OCI-LY7 (cell line): ENCODE measurements around the gene PCDH9. TPM values are rescaled to one million over a fixed set of nuclear protein-coding genes. Genes with fewer than 3 reads are reported as not detected.

Source experiments
- BruUV-seq: library from RNA; stranded (reverse); fragments of 400-500 nt; replicated peaks from 2 replicates; lab custom pipeline; 2021; lab: Mats Ljungman, UMichigan
- CTCF ChIA-PET: fragments of 300-600 bp; sonication (Branson Sonifier 250); formaldehyde crosslinking; loops from one replicate; lab custom pipeline; 2022; ENCODE audit warnings: antibody characterized with exemption; ENCODE audit not compliant: unreplicated experiment; lab: Charles Lee
- POLR2A ChIA-PET: fragments of 300-600 bp; sonication (Branson Sonifier 250); formaldehyde crosslinking; loops from one replicate; lab custom pipeline; 2022; ENCODE audit warnings: antibody characterized with exemption; lab: Charles Lee
- DNase-seq: peaks from one replicate; pipeline ENCODE4 v3.0.0-alpha.2; 2015; ENCODE audit warnings: low spot score
- H2AFZ ChIP-seq: fragments of 200-600 bp; sonication (generic), shearing (Covaris generic); 2 replicates; pipeline ENCODE4 v1.6.1; 2014; ENCODE audit warnings: mild to moderate bottlenecking, antibody characterized with exemption, low read length, moderate library complexity
- H3K27ac ChIP-seq: fragments of 200-600 bp; sonication (generic); 2 replicates; pipeline ENCODE4 v1.5.1; 2014; ENCODE audit warnings: mixed run types, low read depth, mild to moderate bottlenecking, moderate library complexity, low read length, inconsistent platforms; ENCODE audit not compliant: poor library complexity, severe bottlenecking
- H3K36me3 ChIP-seq: fragments of 200-600 bp; sonication (generic); 2 replicates; pipeline ENCODE4 v1.6.1; 2014; ENCODE audit warnings: mild to moderate bottlenecking, antibody characterized with exemption, low read length, moderate library complexity, mixed read lengths; ENCODE audit not compliant: insufficient read depth
- H3K4me1 ChIP-seq: fragments of 200-600 bp; sonication (generic); 2 replicates; pipeline ENCODE4 v1.5.1; 2014; ENCODE audit warnings: mild to moderate bottlenecking, low read length; ENCODE audit not compliant: insufficient read depth, poor library complexity, severe bottlenecking
- H3K4me2 ChIP-seq: fragments of 200-600 bp; sonication (generic); 2 replicates; pipeline ENCODE4 v1.6.1; 2014; ENCODE audit warnings: mild to moderate bottlenecking, low read length
- H3K4me3 ChIP-seq: fragments of 200-600 bp; sonication (generic); 2 replicates; pipeline ENCODE4 v1.5.1; 2014; ENCODE audit warnings: mild to moderate bottlenecking, low read depth, low read length; ENCODE audit not compliant: poor library complexity, severe bottlenecking
- H3K79me2 ChIP-seq: fragments of 200-600 bp; sonication (generic); 2 replicates; pipeline ENCODE4 v1.6.1; 2016; ENCODE audit warnings: low read depth, mild to moderate bottlenecking, low read length, moderate library complexity, mixed read lengths; ENCODE audit not compliant: insufficient read depth
- H3K9me2 ChIP-seq: fragments of 200-600 bp; sonication (generic); 2 replicates; pipeline ENCODE4 v1.6.1; 2016; ENCODE audit warnings: mild to moderate bottlenecking, low read length, mixed read lengths; ENCODE audit not compliant: insufficient read depth
- H3K9me3 ChIP-seq: fragments of 200-600 bp; sonication (generic); 2 replicates; pipeline ENCODE4 v1.6.1; 2014; ENCODE audit warnings: mild to moderate bottlenecking, mixed run types, low read length, mixed read lengths
- H4K20me1 ChIP-seq: fragments of 200-600 bp; sonication (generic); 2 replicates; pipeline ENCODE4 v1.6.1; 2014; ENCODE audit warnings: mild to moderate bottlenecking, antibody characterized with exemption, low read length, moderate library complexity, mixed read lengths; ENCODE audit not compliant: insufficient read depth
- CTCF ChIP-seq: fragments of 200-600 bp; sonication (generic); conservative IDR thresholded peaks from 2 replicates; pipeline ENCODE4 v1.5.1; 2014; ENCODE audit warnings: mild to moderate bottlenecking, antibody characterized with exemption, low read length, moderate library complexity, mixed read lengths
- EZH2phosphoT487 ChIP-seq: fragments of 200-600 bp; sonication (generic); IDR thresholded peaks from 2 replicates; pipeline ENCODE4 v1.6.1; 2018; ENCODE audit warnings: low read depth, borderline replicate concordance, mild to moderate bottlenecking, mixed run types, antibody characterized with exemption, low read length, moderate library complexity, mixed read lengths
- intact Hi-C: fragments of 100-400 bp; cut with micrococcal nuclease; formaldehyde crosslinking; loops from one replicate; pipeline ENCODE4 v1.10.0; 2022; ENCODE audit not compliant: unreplicated experiment
- total RNA-seq, 2 experiments: library from RNA; depleted of rRNA in 1 of 2; stranded (reverse); fragments of >200 nt in 1 of 2; shearing (Covaris generic) in 1 of 2; gene quantifications; 2 replicates each; pipeline ENCODE4 v1.2.3, GENCODE V29; 2014 to 2022

The PCDH9 gene
- total RNA-seq, 2 experiments from 2014 or later, result 20.1 to 26.0 TPM

- peak overlapping the region; percentile 38; the same call in 1 of the 2 replicates for H2AFZ ChIP-seq
Observed at GRCh38 chr13:67200605-67201004, 29.5 kb downstream of the PCDH9 start.

GRCh38 chr13:67200183-67200582 lies 30.0 kb downstream of the PCDH9 start:
- Histone ChIP-seq H3K4me2 (no peak overlapping the region), H3K27ac (no peak overlapping the region), H3K79me2 (no peaks in the 10 kb centered on the region), H3K4me3 (no peak overlapping the region), H3K4me1 (peaks cover 6% of the 10 kb centered on the region), H3K36me3 (0 out of 2 replicates have a peak, but pooled peaks cover 3% of the 10 kb centered on the region), H2AFZ (no peak overlapping the region; the same call in 1 of the 2 replicates), H4K20me1 (no peaks in the 10 kb centered on the region), H3K9me3 (no peaks in the 10 kb centered on the region; the same call in 1 of the 2 replicates), H3K9me2 (no peaks in the 10 kb centered on the region)
- ChIA-PET POLR2A (interaction anchor here (0.6 to 1.5 kb wide), 3 partner anchors 23 to 116 kb away, joined by 3 to 4 read pairs (median 3); no protein-coding TSS in a partner anchor), CTCF (no interaction called here)
- no TSS peak for BruUV-seq
- no peak for TF ChIP-seq CTCF
- no peak for TF ChIP-seq EZH2phosphoT487
- no peak for DNase-seq
- intact Hi-C loops, result no loop called here

More at GRCh38 chr13:67200605-67201004, 29.5 kb downstream of the PCDH9 start:
- no TSS peak for BruUV-seq
- H3K4me2 ChIP-seq, result no peak overlapping the region
- no peak overlapping the region for H3K4me3 ChIP-seq
- ChIA-PET POLR2A (interaction anchor here (0.5 to 1.5 kb wide), 4 partner anchors 22 to 116 kb away, joined by 3 to 4 read pairs (median 3); no protein-coding TSS in a partner anchor), CTCF (no interaction called here)
- intact Hi-C loops, result no loop called here
- no peaks in the 10 kb centered on the region for H3K79me2 ChIP-seq
- no peaks in the 10 kb centered on the region for H4K20me1 ChIP-seq
- peaks cover 6% of the 10 kb centered on the region for H3K4me1 ChIP-seq
- H3K9me3 ChIP-seq, result no peaks in the 10 kb centered on the region; the same call in 1 of the 2 replicates
- H3K9me2 ChIP-seq, result no peaks in the 10 kb centered on the region
- DNase-seq, result no peak
- no peak overlapping the region for H3K27ac ChIP-seq
- no peak for TF ChIP-seq CTCF
- TF ChIP-seq EZH2phosphoT487, result no peak
- 0 out of 2 replicates have a peak, but pooled peaks cover 3% of the 10 kb centered on the region for H3K36me3 ChIP-seq

GRCh38 chr13:67197704-67198103 lies 32.4 kb downstream of the PCDH9 start:
- CTCF ChIA-PET, result no interaction called here
- no peaks in the 10 kb centered on the region for H3K9me3 ChIP-seq
- 0 out of 2 replicates have a peak, but pooled peaks cover 3% of the 10 kb centered on the region for H3K36me3 ChIP-seq

More at GRCh38 chr13:67197704-67198103, 32.4 kb downstream of the PCDH9 start:
- Histone ChIP-seq H3K9me2 (no peaks in the 10 kb centered on the region), H4K20me1 (no peaks in the 10 kb centered on the region), H2AFZ (no peak overlapping the region), H3K79me2 (no peaks in the 10 kb centered on the region), H3K4me1 (no peaks in the 10 kb centered on the region), H3K27ac (no peak overlapping the region), H3K4me3 (no peak overlapping the region), H3K4me2 (no peak overlapping the region)
- DNase-seq, result no peak
- BruUV-seq, result no TSS peak
- intact Hi-C loops, result no loop called here
- no peak for TF ChIP-seq CTCF
- TF ChIP-seq EZH2phosphoT487, result no peak
- POLR2A ChIA-PET, result interaction anchor here (0.7 to 1.4 kb wide), 3 partner anchors 11 to 25 kb away, joined by 3 read pairs; no protein-coding TSS in a partner anchor
